ENCODE measurements around the gene METTL2B. TPM values are rescaled to one million over a fixed set of nuclear protein-coding genes. Genes with fewer than 3 reads are reported as not detected.
A peak's percentile ranks its signal among the peaks of the same experiment; 100 is the strongest.
"Not testable (repeated sequence)": the region's sequence is repeated elsewhere in the genome, so short reads cannot be mapped to it uniquely, and the experiment has no call there.

METTL2B gene
- total RNA-seq: 10 to 100 TPM; 21.2 to 26.4 (median 22.7) TPM

- peak within 1 kb of the TSS; percentile 86 for H3K27ac ChIP-seq
- under 1% methylated on average over 39 of the region's 62 CpGs for WGBS
- not testable (repeated sequence) for H3K9me3 ChIP-seq, H3K36me3 ChIP-seq, H3K27me3 ChIP-seq
- H3K4me1 ChIP-seq: peaks cover 17% of the 10 kb centered on the region
- TF ChIP-seq POLR2AphosphoS5 (IDR thresholded peaks at IDR 0.05) (peak in 1 of 3 donors; percentile 46), CTCF (IDR thresholded peaks at IDR 0.05) (peak; percentile 15 to 56), POLR2A (IDR thresholded peaks at IDR 0.05) (peak in 1 of 2 donors; percentile 35)
- peak; percentile 94 to 97 for DNase-seq (ENCODE audit: low spot score in 2 of 2)
- peak within 1 kb of the TSS; percentile 77 for H3K4me3 ChIP-seq
These were observed at the start of gene METTL2B for GRCh38 chr7:128476402-128477335. Gene METTL2B (plus strand): TSS chr7:128476748. CDS start chr7:128476766, 18 bp downstream.

- Histone ChIP-seq H3K9me3 (no peaks in the 10 kb centered on the region), H3K4me3 (no peak overlapping the region), H3K27me3 (no peaks in the 10 kb centered on the region), H3K27ac (no peak overlapping the region), H3K4me1 (peaks cover 13% of the 10 kb centered on the region), H3K36me3 (no peaks in the 10 kb centered on the region)
- TF ChIP-seq CTCF (IDR thresholded peaks at IDR 0.05) (peak; percentile 57 to 81), EP300 (IDR thresholded peaks at IDR 0.05) (no peak)
- 18% methylated on average over 7 of the region's 7 CpGs for WGBS
- no peak for DNase-seq (ENCODE audit: low spot score in 2 of 2)
These were observed 49.2 kb upstream of the METTL2B start for GRCh38 chr7:128427289-128427891.

- no peaks in the 10 kb centered on the region for H3K36me3 ChIP-seq
- 78% methylated on average over 3 of the region's 3 CpGs for WGBS
- no peak for TF ChIP-seq POLR2A (IDR thresholded peaks at IDR 0.05)
- TF ChIP-seq CTCF (IDR thresholded peaks at IDR 0.05): no peak
- no peak for TF ChIP-seq POLR2AphosphoS5 (IDR thresholded peaks at IDR 0.05)
- no peak for TF ChIP-seq EP300 (IDR thresholded peaks at IDR 0.05)
- H3K4me3 ChIP-seq: no peak overlapping the region
- DNase-seq (ENCODE audit: low spot score in 2 of 2): no peak
- H3K4me1 ChIP-seq: peaks cover 11% of the 10 kb centered on the region
- no peaks in the 10 kb centered on the region for H3K27me3 ChIP-seq
- H3K27ac ChIP-seq: no peak overlapping the region
- H3K9me3 ChIP-seq: no peaks in the 10 kb centered on the region
These were observed 46.3 kb upstream of the METTL2B start for GRCh38 chr7:128430207-128430606.

- Histone ChIP-seq H3K4me3 (no peak overlapping the region), H3K4me1 (peaks cover 11% of the 10 kb centered on the region)
- DNase-seq (ENCODE audit: low spot score in 2 of 2): no peak
These were observed 45.3 kb upstream of the METTL2B start for GRCh38 chr7:128431221-128431620.

More at GRCh38 chr7:128431221-128431620, 45.3 kb upstream of the METTL2B start:
- no peaks in the 10 kb centered on the region for H3K36me3 ChIP-seq
- H3K27me3 ChIP-seq: no peaks in the 10 kb centered on the region
- TF ChIP-seq CTCF (IDR thresholded peaks at IDR 0.05): no peak
- TF ChIP-seq POLR2A (IDR thresholded peaks at IDR 0.05): no peak
- TF ChIP-seq EP300 (IDR thresholded peaks at IDR 0.05): no peak
- TF ChIP-seq POLR2AphosphoS5 (IDR thresholded peaks at IDR 0.05): no peak
- 78% methylated on average over 3 of the region's 6 CpGs for WGBS
- no peak overlapping the region for H3K27ac ChIP-seq
- H3K9me3 ChIP-seq: no peaks in the 10 kb centered on the region

Data from suprapubic skin (tissue), 4 donors.